Stimulated activated CD4-positive, alpha-beta T cell treated with anti-CD3 and anti-CD28 coated beads, Interleukin-15, amount 100 ng/mL, for 48 hours (primary cell): ENCODE results near the gene ASB6.

Experiments used
- DNase-seq, 2 donors: peaks; one replicate each; pipeline ENCODE4 v3.0.0-alpha.2; 2020; ENCODE audit warnings: low read depth in 2 of 2

Gene ASB6, protein sequence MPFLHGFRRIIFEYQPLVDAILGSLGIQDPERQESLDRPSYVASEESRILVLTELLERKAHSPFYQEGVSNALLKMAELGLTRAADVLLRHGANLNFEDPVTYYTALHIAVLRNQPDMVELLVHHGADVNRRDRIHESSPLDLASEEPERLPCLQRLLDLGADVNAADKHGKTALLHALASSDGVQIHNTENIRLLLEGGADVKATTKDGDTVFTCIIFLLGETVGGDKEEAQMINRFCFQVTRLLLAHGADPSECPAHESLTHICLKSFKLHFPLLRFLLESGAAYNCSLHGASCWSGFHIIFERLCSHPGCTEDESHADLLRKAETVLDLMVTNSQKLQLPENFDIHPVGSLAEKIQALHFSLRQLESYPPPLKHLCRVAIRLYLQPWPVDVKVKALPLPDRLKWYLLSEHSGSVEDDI

DNA sequence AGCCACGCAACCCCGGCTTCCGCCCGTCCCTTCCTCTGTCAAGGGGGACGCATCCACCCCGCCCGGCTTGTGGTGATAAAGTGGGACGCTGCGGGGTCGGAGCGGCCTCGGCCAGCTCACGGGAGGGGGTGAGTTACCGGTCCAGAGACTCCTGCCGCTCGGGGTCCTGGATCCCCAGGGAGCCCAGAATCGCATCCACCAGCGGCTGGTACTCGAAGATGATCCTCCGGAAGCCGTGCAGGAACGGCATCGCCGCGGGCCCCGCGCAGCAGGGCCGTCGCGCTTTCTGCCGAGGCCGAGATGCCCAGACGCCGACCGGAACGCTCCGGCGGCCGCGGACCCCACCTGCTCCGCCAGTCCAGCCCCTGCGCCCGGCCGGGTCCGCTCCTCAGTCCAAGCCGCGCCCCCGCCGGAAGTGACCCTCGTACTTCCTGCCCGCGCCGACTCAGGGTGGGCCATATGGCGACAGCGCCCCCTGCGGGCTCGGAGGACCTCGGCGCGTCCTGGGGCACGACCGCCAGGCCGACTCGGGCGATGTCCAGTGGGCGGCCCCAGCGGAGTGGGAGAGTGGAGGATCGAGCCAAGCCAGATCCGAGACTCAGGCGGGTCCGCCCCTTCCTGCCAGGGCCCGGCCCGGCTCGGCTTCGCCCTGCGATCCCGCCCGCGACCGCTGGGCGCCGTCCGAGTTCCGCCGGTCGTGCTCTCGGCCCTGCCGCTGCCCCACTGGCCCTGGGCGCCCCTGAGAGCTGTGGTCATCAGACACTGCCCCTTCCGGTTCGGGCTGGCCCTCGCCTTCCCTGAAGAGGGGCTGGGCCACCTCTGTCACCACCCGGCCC is at the start of gene ASB6:
ASB6 (minus strand) TSS at position 402 of the 836 bp plus-strand sequence; CDS start at position 250, 152 bp downstream.
- DNase-seq, result peak; percentile 92 to 93

DNA sequence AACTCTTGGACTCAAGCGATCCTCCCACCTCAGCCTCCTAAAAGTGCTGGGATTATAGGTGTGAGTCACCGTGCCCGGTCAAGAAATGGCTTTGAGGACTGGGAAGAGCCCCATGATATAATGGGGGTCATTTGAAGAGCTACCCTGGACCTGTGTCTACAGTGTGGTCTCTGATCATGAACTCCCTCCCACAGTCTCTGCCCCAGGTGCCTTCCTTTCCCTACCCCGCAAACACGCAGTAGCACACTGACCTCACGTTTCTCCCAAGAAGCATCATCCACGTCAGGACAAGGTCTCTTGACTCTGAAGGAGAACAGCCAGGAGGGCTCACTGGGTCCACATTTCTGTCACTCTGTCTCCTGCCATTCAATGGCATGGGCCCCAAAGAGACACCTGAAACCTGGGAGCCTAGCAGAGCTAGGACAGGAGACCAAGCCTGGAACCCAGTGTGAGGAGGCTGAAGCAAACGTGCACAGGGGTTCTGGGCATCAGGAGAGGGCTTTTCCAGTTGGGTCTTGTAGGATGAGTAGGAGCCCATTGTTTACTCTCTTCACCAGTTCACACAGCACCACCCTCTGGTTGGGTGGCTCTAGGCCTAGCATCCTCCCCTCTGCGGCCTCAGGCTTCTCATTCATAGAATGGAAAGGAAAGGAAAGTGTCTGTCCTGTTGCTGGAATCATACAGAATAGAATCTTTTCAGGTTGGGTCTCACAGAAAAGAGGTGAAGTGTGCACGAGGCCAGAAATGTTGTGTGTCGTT is 46.5 kb upstream of the ASB6 start:
- no peak for DNase-seq

GRCh38 chr9:129687391-129687790 is 45.4 kb upstream of the ASB6 start:
- DNase-seq, result no peak

DNA sequence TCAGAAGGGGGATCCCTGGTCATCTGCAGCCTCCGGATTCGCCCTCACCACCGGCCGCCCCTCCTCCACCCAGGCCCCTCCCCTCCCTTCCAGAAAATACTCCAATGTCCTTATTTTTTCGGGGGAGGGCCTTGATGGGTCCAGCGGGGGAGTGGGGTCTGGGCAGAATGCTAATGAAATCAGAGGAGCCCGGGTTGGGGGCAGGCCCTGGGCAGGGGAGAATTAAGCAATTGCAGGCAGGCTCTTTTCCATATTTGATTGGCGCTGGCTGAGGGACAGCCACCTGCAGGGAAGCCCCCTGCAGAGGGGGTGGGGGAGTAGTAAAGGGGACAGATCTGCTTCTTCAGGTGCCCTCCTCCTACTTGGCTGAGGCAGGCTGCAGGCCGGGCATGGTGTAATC is 44.8 kb upstream of the ASB6 start:
- DNase-seq, result no peak

- DNase-seq, result no peak
Observed at GRCh38 chr9:129685933-129686259, 43.9 kb upstream of the ASB6 start.

DNA sequence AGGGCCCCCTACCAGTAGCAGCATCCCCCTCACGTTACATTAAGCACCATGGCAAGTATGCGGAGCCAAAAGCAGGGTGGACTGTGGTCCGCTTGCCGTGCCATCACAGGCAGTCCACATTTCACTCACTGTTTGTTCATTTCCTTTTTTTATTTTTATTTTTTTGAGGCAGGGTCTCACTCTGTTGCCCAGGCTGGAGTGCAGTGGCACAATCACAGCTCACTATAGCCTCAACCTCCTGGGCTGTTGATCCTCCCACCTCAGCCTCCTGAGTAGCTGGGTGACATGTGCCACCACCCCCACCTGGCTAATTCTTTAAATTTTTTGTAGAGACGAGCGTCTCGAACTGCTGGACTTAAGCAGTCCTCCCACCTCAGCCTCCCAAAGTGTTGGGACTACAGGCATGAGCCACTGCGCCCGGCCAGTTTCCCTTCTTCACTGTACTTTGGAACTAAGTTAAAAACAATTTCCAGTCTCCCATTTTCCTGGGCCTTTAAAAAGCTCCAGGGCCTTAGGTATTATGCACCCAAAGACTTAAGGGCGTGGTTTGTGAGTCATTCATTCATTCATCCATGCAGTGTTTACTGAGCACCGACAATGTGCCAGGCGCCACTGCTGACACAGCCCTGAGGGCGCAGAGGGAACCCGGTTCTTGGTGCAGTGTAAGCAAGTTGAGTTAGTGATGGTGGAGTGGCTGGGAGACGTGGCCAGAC is 43.4 kb upstream of the ASB6 start:
- no peak for DNase-seq

DNA sequence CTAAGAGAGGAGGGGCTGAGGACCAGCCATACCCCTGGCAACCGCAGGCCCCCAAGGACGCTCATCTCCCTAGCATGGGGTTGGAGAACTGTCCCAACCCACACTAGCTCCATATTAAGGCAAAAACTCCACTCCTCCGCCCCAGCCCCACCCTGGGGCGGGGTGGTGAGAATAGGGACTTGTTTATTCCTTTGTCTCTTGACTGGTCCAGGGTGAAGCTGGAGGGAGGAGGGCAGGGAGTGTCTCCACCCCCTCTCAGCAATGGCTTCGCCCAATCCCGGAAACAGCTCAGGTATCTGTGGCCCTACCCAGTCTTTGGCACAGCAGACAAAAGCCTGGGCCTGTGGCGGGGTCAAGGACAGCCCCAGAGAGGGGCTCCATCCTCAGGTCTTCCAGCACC is 40.4 kb upstream of the ASB6 start:
- no peak for DNase-seq

GRCh38 chr9:129681924-129682323 is 40.0 kb upstream of the ASB6 start:
- DNase-seq, result no peak

- no peak for DNase-seq
Observed at GRCh38 chr9:129679537-129679936, 37.6 kb upstream of the ASB6 start.

DNA sequence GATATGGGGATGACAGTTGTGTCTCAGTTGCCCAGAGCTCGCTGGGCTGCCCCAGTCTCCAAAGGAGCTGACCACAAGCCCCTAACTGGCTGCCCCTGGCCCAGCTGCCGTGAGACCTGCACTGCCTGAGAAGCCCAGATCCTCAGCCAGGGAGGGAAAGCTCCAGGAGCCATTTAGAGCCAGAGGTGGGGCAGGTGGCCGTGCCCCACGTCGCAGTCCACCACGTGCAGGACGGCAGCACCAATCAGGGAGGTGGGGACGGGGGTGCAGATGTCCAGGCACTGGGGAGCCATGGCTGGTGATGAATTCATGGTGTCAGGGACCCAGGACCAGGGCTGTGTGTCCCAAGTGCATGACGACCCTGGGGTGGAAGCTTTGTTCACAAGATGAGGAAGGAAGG is 36.9 kb upstream of the ASB6 start:
- no peak for DNase-seq

- no peak for DNase-seq
Observed at GRCh38 chr9:129677456-129677855, 35.5 kb upstream of the ASB6 start.

- no peak for DNase-seq
Observed at GRCh38 chr9:129676975-129677374, 35.0 kb upstream of the ASB6 start.

- DNase-seq, result no peak
Observed at GRCh38 chr9:129676287-129676686, 34.3 kb upstream of the ASB6 start.

DNA sequence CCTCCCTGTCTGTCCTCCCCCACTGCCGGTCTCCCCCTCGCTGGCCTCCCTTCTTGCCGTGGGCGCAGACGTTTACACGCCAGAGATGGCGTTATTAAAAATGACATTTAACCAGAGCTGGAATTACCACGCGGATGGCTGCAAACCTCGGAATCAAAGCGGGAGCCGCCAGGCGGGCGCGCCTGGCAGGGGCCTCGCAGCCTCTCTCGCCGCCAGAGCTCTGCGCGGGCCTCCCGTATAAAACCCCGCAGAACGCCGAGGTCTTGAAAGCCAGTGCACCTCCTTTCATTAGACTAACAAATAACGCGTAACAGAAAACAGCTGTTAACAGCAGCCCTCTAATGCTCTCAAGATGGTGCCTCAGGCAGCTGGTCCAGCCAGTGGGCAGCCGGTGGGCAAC is 33.7 kb upstream of the ASB6 start:
- no peak for DNase-seq

DNA sequence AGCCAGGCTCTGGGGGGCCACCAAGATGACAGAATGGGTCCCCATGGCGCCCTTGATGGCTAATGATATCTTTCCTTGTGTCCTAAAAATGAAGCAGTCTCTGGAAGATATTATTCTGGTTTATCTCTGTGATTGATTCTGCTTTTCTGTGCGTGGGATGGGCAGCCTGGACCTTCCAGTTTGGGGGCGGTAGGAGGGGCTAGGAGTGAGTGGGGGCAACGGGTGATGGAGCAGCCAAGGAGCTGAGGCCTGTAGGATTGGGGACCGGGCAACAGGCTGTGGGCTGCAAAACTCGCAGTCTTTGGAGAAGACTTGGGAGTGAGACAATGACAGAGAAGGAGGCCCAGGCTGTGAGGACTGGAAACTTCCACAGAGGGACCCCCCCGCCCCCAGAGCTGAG is 32.3 kb upstream of the ASB6 start:
- DNase-seq, result no peak

GRCh38 chr9:129673602-129674001 is 31.7 kb upstream of the ASB6 start:
- DNase-seq, result no peak

DNA sequence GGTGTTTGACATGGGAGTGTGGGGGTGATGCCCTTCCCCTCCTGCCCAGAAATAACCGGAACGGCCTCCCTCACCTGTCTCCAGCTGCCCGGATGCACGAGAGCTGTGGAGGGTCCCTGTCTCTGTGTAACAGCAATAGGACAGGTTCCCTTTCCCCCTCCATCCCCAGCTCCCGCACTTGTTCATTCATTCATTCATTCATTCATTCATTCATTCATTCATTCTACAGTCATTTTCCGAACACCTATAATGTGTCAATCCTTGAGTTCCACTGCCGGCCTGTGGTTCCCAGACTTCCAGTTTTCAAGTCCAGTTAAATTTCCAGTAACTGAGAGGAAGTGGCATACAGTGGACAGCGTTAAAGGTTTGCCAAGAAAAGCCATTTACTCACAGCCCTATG is 30.8 kb upstream of the ASB6 start:
- DNase-seq, result no peak

DNA sequence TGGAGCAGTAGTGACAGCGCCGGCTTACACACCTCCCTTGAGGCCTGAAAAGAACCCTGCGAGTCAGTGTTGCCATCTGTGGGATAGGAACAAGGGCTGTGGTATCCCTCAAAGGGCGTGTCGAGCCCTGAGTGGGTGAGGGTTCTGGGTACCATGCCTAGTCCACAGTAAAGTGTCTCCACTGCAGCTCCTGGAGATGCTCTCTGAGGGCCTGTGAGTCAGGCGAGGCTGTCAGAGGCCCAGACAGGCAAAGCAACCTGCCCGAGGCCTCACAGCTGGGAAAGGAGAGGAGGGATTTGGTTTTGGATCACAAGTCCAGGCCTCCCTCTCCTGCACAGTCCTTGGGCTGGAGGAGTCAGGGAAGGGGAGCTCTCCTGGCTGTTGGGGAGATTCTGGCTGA is 29.6 kb upstream of the ASB6 start:
- peak in 1 of 2 donors; percentile 26 for DNase-seq

DNA sequence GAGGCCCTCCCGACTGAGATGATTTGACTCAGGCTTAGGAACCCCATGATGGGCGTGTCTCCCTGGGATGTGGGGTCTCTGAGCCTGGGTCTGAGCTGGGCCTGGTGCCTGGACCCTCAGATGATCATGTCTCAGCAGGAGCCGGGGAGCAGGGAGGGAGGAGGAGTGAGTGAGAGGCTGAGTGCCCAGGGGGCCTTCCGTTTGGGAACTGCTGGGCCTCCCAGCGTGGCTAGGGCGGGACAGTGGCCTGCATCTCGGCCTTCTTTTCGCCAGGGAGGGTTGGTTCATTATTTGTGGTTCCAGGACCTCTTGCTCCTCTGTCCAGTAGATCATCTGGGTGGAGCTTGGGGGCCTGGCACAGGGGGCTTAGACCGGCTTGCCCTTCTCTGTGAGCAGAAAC is 29.1 kb upstream of the ASB6 start:
- DNase-seq, result no peak

DNA sequence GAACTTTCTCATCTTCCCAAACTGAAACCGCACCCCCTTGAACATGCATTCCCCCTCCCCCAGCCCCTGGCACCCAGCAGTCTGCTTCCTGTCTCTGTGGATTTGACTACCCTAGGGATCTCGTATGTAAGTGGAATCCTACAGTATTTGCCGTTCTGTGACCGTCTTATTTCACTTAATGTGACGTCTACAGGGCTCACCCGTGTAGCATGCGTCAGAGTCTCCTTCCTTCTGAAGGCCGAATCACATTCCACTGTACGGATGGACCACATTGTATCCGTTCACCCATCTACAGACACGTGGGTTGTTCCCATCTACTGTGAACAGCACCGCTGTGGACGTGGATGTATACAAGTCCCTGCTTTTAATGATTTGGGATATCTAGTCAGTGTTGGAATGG is 28.0 kb upstream of the ASB6 start:
- DNase-seq, result no peak

DNA sequence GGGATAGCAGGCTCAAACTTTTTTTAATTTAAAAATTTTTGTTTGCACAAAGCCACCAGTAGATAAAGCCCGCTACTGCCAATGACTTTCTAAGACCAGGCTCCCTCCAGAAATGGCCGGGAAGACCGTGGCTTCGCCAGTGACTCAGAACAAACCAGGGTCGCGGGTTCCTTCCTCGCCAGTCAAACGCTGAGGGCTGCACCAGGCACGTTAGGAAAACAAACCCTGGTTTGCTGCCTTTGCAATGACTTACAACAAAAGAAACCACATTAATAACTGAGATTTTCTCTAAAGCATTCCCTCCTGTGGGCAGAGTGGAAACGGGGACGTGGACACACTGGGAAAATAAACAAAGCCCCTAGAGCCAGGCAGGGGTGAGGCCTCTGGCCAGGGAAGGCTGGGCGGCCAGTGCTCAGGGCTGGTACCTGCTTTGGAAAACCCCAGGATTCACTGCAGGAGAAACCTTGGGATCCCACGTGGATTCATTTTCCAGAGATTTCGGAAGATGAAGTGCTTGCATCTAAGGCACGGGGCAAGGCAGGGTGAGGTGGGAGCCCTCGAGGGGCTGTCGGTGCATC is 27.3 kb upstream of the ASB6 start:
- no peak for DNase-seq
